SH-SY5Y (cell line): ENCODE results near the gene RAPGEF5.

Experiments
- GATA2 ChIP-seq: IDR thresholded peaks from 2 replicates; pipeline ENCODE4 v1.6.1; 2011; ENCODE audit warnings: mild to moderate bottlenecking, low read depth, low read length
- GATA3 ChIP-seq: IDR thresholded peaks from 2 replicates; pipeline ENCODE4 v1.6.1; 2011; ENCODE audit warnings: low read depth, mild to moderate bottlenecking, low read length, moderate library complexity

GRCh38 chr7:22404421-22405023, 47.6 kb upstream of the RAPGEF5 start:
- TF ChIP-seq GATA2 (no peak), GATA3 (no peak)
